HG03095 (cell line): ENCODE measurements around the gene FANCG.

ENCODE experiments used
- ATAC-seq: cut with Tn5 transposase; IDR thresholded peaks from one replicate; pipeline ENCODE4 v1.9.1; 2021; ENCODE audit warnings: moderate library complexity; ENCODE audit not compliant: unreplicated experiment

FANCG gene

DNA sequence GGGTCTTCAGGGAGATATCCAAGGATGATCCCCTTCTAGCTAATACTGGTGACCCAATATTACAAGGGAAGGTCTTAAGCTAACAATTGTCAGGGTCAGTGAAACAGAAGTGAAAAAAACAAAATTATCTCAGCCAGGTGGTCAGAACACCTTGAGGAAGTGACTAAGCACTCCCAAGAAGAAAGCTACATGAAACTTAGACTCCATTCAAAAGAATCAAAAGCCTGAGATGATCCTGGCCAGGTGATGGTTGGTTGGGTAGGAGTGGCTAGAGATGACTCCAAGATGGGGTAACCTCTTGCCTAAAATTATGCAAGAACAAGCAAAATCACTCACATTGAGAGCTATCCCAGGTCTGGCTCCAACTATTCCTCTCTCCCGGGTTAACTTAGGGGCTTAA lies 12.7 kb downstream of the FANCG start:
- ATAC-seq, result no peak

GRCh38 chr9:35060548-35061207 lies 19.1 kb downstream of the FANCG start:
- ATAC-seq, result no peak

- no peak for ATAC-seq
Measured at GRCh38 chr9:35059438-35059837, 20.3 kb downstream of the FANCG start.

DNA sequence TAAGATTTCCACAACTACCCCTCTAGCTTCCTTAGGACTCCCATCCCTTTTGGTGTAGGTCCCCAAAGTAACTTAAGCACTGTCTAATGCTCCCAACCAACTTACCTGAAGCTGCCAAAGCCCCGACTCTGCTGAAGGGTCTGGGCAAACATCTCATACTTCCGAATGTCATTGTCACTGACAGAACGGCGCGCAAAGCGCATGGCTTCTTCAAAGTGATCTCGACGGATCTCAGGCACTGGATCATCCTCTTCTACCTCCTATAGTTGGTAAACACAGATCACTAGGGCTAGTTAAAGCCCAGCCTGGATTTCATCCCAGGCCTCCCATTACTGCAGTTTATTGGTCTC lies 22.5 kb downstream of the FANCG start:
- ATAC-seq, result no peak

DNA sequence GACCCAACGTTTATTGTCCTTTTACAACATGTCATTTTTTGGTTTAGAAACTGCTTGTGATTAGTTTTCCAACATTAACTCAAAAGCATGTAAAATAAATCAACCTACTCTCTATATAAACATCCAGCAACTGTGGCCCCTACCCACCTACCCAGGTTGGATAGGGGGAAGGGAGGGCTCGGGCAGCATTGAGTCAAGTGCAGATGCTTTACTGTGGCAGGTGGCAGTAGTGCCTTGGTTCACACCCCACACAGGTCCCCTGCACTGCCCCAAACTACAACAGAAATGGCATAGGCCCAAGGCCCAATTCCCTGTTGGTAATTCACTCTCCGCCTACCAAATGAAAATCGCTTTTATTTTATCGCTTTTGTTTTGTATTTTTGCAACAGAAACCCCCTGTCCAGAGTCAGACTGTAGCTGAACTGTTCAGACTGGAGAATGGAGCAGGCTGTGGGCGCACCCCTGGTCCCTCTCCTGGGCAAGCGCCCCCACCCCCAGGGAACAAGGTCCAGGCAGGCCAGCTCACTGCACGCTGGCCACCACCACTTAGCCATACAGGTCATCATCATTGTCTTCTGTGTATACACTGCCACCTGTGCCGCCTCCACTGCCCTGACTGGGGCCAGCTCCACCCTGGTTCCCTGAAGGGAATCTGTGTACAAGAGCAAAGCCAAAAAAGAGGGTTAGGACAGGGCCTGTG lies 23.0 kb downstream of the FANCG start:
- ATAC-seq, result no peak

GRCh38 chr9:35054871-35055644 lies 24.7 kb downstream of the FANCG start:
- ATAC-seq, result no peak

GRCh38 chr9:35054185-35054835 lies 25.4 kb downstream of the FANCG start:
- ATAC-seq, result no peak

DNA sequence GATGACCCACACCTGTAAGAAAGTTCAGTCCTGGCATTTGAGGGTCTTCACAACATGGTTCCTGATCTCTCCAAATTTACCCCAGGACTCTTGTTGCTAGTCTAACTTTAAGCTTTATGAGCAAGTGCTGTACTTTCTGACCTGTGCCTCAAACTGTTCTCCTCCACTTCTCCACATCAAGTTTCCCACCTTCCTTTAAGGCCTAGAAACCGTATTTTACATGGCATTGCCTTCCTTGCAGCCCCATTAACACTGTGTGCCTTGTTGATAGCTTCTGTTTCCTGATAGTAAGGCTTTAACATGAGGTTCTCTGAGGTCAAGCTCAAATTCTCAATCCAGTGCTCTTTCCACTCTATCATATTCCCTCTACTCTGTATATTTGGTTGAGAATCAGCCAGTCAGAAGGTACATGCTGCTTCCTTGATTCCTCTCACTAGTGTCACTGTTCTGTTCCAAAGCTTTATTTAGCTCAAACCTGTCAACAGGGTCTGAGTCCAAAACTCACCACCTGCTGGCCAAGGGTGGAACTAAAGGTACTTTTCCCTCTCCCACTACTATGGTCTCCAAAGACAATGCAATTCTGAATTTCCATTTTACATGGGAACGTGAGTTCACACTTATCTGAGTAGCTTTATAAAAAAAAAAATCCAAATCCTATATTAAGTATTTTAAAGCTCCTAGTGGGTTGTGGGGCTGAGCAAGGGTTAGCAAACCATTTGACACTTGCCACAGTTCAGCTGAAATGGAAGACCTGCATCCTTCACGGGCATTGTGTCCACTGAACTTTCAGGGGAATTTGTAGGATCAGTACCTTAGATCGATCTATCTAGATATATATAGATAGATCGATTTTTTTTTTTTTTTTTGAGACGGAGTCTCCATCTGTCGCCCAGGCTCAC lies 28.4 kb downstream of the FANCG start:
- no peak for ATAC-seq

GRCh38 chr9:35048511-35048910 lies 31.2 kb downstream of the FANCG start:
- ATAC-seq, result no peak

GRCh38 chr9:35044071-35044470 lies 35.7 kb downstream of the FANCG start:
- ATAC-seq, result no peak

GRCh38 chr9:35042891-35043545 lies 36.7 kb downstream of the FANCG start:
- no peak for ATAC-seq

- no peak for ATAC-seq
Measured at GRCh38 chr9:35042081-35042604, 37.6 kb downstream of the FANCG start.

GRCh38 chr9:35035851-35036701 lies 43.7 kb downstream of the FANCG start:
- no peak for ATAC-seq

DNA sequence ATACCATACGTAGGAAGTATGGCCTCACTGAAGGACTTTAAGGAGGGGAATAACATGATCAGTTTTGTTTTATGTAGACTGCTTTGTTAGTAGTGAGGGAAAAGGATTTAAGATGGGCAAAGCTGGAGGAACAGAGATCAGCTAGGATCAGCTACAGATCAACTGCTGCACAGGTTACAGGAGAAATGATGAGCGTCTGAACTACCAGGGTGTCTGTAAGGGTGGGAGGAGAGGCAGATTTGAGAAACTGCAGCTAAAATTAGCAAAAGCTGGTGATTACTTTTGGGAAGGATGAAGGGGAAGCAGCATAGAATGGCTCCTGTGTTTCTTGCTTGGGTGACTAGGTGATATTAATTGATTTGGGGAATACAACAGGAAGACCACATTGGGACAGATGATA lies 46.6 kb downstream of the FANCG start:
- no peak for ATAC-seq

GRCh38 chr9:35029852-35030251 lies 49.9 kb downstream of the FANCG start:
- no peak for ATAC-seq

DNA sequence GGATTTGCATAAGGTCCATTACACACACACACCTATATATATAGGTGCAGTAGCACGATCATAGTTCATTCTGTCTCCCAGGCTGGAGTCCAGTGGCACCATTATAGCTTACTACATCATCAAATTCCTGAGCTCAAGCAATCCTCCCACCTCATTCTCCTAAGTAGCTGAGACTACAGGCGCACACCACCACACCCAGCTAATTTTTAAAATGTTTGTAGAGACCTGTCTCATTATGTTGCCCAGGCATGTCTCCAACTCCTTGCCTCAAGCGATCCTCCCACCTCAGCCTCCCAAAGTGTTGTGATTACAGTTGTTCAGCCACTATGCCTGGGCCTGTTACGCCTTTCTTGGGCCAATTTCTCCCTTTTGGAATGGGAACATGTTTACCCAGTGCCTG lies 50.5 kb downstream of the FANCG start:
- no peak for ATAC-seq

DNA sequence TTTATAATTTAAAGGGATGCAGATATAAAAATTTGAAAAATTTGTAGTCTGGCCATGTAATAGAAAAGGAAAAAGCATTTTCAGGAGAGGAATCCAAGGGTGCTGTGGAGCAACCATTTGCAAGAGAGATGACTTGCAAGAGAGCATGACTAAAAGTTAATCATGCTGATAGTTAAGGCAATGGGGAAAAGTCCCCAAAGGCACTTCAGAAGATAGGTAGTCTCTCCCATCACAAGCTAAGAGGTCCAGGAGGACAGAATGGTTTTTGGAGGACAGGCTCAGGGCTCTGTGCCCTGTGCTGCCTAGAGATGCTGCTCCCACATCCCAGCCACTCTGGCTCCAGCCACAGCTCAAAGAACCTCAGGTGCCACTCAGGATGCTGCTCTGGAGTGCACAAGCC lies 51.4 kb downstream of the FANCG start:
- no peak for ATAC-seq

DNA sequence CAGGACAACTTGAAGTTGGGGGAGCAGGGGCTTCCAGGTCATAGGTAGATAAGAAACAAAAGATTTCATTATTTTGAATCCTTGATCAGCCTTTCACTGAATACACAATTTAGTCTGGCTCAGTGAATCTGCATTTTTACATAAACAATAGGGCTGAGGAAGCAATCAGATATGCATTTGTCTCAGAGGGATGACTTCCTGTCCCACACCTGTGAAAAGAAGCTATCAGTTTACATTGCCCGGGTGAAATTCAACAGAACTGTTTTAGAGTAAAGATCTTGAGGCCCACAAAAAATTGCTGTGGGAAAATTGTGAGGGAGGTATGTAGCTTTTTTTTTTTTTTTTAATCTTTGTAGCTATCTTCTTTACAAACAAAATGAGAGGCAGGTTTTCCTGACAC lies 51.9 kb downstream of the FANCG start:
- no peak for ATAC-seq

DNA sequence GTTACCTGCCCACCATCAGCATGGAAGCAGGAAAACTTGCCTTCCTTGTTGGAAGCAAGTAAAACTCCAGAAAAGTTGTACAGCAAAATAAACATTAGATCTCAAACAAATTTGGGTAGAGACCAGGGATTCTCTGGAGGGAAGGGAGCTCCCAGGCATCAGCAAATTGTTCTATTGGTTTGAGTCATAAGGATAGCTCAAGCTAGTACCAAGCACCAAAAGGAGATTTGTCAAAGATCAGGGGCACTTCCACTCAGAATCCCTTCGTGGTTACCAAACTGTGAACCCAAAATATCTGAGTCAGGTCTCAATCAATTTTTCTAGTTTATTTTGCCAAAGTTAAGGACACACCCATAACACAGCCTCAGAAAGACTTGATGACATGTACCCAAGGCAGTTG lies 52.4 kb downstream of the FANCG start:
- no peak for ATAC-seq
